ACHN (cell line): ENCODE data around the gene DENR.
"Not testable (repeated sequence)": the region's sequence is repeated elsewhere in the genome, so short reads cannot be mapped to it uniquely, and the experiment has no call there.

Source experiments
- DNase-seq: peaks from one replicate; pipeline ENCODE4 v3.0.0-alpha.2; 2015
- in situ Hi-C: cut with HindIII; loops from 2 replicates; pipeline ENCODE4 v1.10.0; 2017; ENCODE audit warnings: low sequenced_read_pairs, low pct_ligation_motif_present, low pct_unique_long_range_greater_than_20kb

Gene DENR

GRCh38 chr12:122732170-122732569 lies 20.5 kb upstream of the DENR start:
- DNase-seq = no peak
- in situ Hi-C loops = no loop called here

GRCh38 chr12:122732611-122733010 lies 20.0 kb upstream of the DENR start:
- in situ Hi-C loops = no loop called here
- no peak for DNase-seq

- no peak for DNase-seq
- in situ Hi-C loops = no loop called here
These were observed 14.1 kb upstream of the DENR start for GRCh38 chr12:122738571-122738970.

GRCh38 chr12:122740351-122740750 lies 12.3 kb upstream of the DENR start:
- no peak for DNase-seq
- in situ Hi-C loops = no loop called here

- no peak for DNase-seq
- in situ Hi-C loops = no loop called here
These were observed 8.6 kb upstream of the DENR start for GRCh38 chr12:122743895-122744525.

- in situ Hi-C loops = no loop called here
- DNase-seq = no peak
These were observed 5.1 kb upstream of the DENR start for GRCh38 chr12:122747224-122748135.

- DNase-seq = no peak
- in situ Hi-C loops = loop anchor here (25.0 kb wide), 1 partner anchor 112 kb away; no protein-coding TSS in a partner anchor
These were observed 2.9 kb upstream of the DENR start for GRCh38 chr12:122749569-122750332.

GRCh38 chr12:122750781-122751515 lies 1.7 kb upstream of the DENR start:
- in situ Hi-C loops = loop anchor here (25.0 kb wide), 1 partner anchor 114 kb away; no protein-coding TSS in a partner anchor
- not testable (repeated sequence) for DNase-seq

GRCh38 chr12:122753319-122753650 lies 661 bp downstream of the DENR start:
- DNase-seq = peak; percentile 40
- in situ Hi-C loops = loop anchor here (25.0 kb wide), 1 partner anchor 116 kb away; no protein-coding TSS in a partner anchor

- no peak for DNase-seq
- in situ Hi-C loops = loop anchor here (25.0 kb wide), 1 partner anchor 117 kb away; no protein-coding TSS in a partner anchor
These were observed 2.2 kb downstream of the DENR start for GRCh38 chr12:122754790-122755189.

GRCh38 chr12:122757568-122757967 lies 4.9 kb downstream of the DENR start:
- in situ Hi-C loops = loop anchor here (25.0 kb wide), 1 partner anchor 120 kb away; no protein-coding TSS in a partner anchor
- DNase-seq = no peak

GRCh38 chr12:122785503-122785902 lies 32.9 kb downstream of the DENR start:
- no peak for DNase-seq
- in situ Hi-C loops = loop anchor here (10.0 kb wide), 1 partner anchor 49 kb away; the partner anchor contains the start of gene HIP1R

- no peak for DNase-seq
- in situ Hi-C loops = loop anchor here (10.0 kb wide), 1 partner anchor 46 kb away; the partner anchor contains the start of gene HIP1R
These were observed 35.8 kb downstream of the DENR start for GRCh38 chr12:122788387-122788786.

GRCh38 chr12:122789637-122790036 lies 37.0 kb downstream of the DENR start:
- DNase-seq = no peak
- in situ Hi-C loops = loop anchor here (10.0 kb wide), 1 partner anchor 45 kb away; the partner anchor contains the start of gene HIP1R

- in situ Hi-C loops = no loop called here
- no peak for DNase-seq
These were observed 37.9 kb downstream of the DENR start for GRCh38 chr12:122790393-122791075.

GRCh38 chr12:122793685-122794106 lies 41.1 kb downstream of the DENR start:
- in situ Hi-C loops = no loop called here

GRCh38 chr12:122795807-122796206 lies 43.2 kb downstream of the DENR start:
- DNase-seq = no peak
- in situ Hi-C loops = no loop called here

More at GRCh38 chr12:122793685-122794106, 41.1 kb downstream of the DENR start:
- peak; percentile 75 for DNase-seq
